ACC112 (cell line): ENCODE results near the gene ZNF57.
"Not testable (repeated sequence)": the region's sequence is repeated elsewhere in the genome, so short reads cannot be mapped to it uniquely, and the experiment has no call there.

Experiments used
- H2AFZ ChIP-seq: fragments of 200-600 bp; sonication (generic); one replicate; pipeline ENCODE4 v1.6.0; 2017; ENCODE audit warnings: antibody characterized with exemption, low read length; ENCODE audit not compliant: unreplicated experiment
- H3K27ac ChIP-seq: fragments of 200-600 bp; sonication (generic); 2 replicates; pipeline ENCODE4 v1.5.1; 2014; ENCODE audit warnings: low read depth, mild to moderate bottlenecking, antibody characterized with exemption, low read length, moderate library complexity
- H3K27me3 ChIP-seq: fragments of 200-600 bp; sonication (generic); 2 replicates; pipeline ENCODE4 v1.6.1; 2014; ENCODE audit warnings: mild to moderate bottlenecking, antibody characterized with exemption, low read length, moderate library complexity, mixed read lengths; ENCODE audit not compliant: insufficient read depth
- H3K36me3 ChIP-seq: fragments of 200-600 bp; sonication (generic); 2 replicates; pipeline ENCODE4 v1.6.1; 2016; ENCODE audit warnings: mild to moderate bottlenecking, antibody characterized with exemption, low read length, moderate library complexity, mixed read lengths; ENCODE audit not compliant: insufficient read depth
- H3K4me1 ChIP-seq: fragments of 200-600 bp; sonication (generic); one replicate; pipeline ENCODE4 v1.6.1; 2016; ENCODE audit warnings: low read length, mixed read lengths; ENCODE audit not compliant: insufficient read depth, unreplicated experiment, control insufficient read depth
- H3K4me3 ChIP-seq: fragments of 200-600 bp; sonication (generic); 2 replicates; pipeline ENCODE4 v1.5.1; 2014; ENCODE audit warnings: mild to moderate bottlenecking, low read depth, low read length
- H3K79me2 ChIP-seq: fragments of 200-600 bp; sonication (generic); one replicate; pipeline ENCODE4 v1.6.0; 2016; ENCODE audit warnings: low read length; ENCODE audit not compliant: control insufficient read depth, unreplicated experiment, insufficient read depth

ZNF57 gene

DNA sequence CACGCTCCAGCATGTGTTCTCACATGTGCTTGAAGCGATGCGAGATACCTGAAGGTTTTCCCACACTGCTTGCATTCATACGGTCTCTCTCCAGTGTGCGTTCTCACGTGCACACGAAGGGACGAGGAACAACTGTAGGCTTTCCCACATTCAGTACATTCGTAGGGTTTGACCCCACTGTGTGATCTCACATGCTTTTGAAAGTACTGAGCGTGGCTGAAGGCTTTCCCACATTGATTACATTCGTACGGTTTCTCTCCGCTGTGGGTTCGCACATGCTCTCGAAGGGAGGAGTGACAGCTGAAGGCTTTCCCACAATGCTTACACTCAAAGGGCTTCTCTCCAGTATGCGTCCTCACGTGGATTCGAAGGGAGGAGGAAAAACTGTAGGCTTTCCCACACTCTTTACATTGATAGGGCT is 32.8 kb downstream of the ZNF57 start:
- no peaks in the 10 kb centered on the region for H3K4me1 ChIP-seq
- H2AFZ ChIP-seq: no peak overlapping the region
- no peaks in the 10 kb centered on the region for H3K27me3 ChIP-seq
- no peak overlapping the region for H3K27ac ChIP-seq
- H3K4me3 ChIP-seq: no peak overlapping the region
- H3K79me2 ChIP-seq: no peaks in the 10 kb centered on the region
- H3K36me3 ChIP-seq: peaks cover 35% of the 10 kb centered on the region

DNA sequence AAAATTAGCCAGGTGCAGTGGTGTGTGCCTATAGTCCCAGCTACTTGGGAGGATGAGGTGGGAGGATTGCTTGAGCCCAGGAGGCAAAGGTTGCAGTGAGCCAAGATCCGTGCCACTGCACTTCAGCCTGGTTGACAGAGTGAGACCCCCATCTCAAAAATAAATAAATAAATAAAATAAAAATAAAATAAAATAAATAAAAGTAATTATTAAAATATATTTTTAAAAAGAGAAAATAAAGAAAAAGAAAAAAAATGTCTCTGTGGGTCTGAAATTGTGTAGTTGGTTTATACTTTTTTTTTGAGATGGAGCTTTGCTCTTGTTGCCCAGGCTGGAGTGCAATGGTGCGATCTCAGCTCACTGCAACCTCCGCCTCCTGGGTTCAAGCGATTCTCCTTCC is 35.1 kb downstream of the ZNF57 start:
- H2AFZ ChIP-seq, H3K27ac ChIP-seq, H3K4me3 ChIP-seq, H3K79me2 ChIP-seq, H3K4me1 ChIP-seq, H3K27me3 ChIP-seq: not testable (repeated sequence)
- peaks cover 39% of the 10 kb centered on the region for H3K36me3 ChIP-seq

DNA sequence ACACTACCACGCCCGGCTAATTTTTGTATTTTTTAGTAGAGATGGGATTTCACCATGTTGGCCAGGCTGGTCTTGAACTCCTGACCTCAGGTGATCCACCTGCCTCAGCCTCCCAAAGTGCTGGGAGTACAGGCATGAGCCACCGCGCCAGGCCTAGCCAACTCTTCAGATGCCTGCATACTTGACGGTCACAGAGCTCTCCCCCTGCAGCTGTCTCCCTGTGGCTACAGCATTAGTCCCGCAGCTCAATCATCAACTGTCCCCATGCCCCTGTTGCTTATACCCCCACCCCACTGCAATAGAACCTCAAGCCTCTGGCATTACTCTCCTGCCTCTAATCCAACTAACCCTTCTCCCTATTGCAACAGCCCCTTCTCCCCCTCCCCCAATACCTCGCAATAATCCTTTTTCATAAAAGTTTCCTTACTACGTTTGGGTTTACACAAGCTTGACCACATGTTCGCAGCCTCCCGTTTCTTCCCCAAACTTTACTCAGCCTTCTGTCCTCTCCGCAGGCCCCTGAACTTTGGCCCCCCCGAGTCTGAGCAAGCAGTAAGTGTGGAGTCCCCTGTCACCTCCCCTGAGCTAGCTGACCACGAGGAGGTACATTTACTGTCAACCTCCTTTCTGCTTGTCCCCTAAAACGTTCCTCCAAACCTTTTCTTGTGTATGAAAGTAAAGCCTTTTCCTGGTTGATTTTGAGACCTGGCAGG is 42.4 kb downstream of the ZNF57 start:
- H3K36me3 ChIP-seq: peaks cover 6% of the 10 kb centered on the region; the same call in 1 of the 2 replicates
- no peak overlapping the region for H2AFZ ChIP-seq
- no peaks in the 10 kb centered on the region for H3K79me2 ChIP-seq
- H3K4me1 ChIP-seq: no peaks in the 10 kb centered on the region
- no peak overlapping the region for H3K4me3 ChIP-seq
- no peak overlapping the region for H3K27ac ChIP-seq
- H3K27me3 ChIP-seq: no peaks in the 10 kb centered on the region

- peak overlapping the region; percentile 99 for H3K4me3 ChIP-seq
- no peaks in the 10 kb centered on the region for H3K27me3 ChIP-seq
- no peak overlapping the region for H3K27ac ChIP-seq
- H3K79me2 ChIP-seq: peaks cover 6% of the 10 kb centered on the region
- H3K36me3 ChIP-seq: peaks cover 1% of the 10 kb centered on the region; the same call in 1 of the 2 replicates
- peaks cover 2% of the 10 kb centered on the region for H3K4me1 ChIP-seq
- peak overlapping the region; percentile 81 for H2AFZ ChIP-seq
These were observed 43.7 kb downstream of the ZNF57 start for GRCh38 chr19:2944403-2944774.

- Histone ChIP-seq H2AFZ (peak within 1 kb of the TSS; percentile 81), H3K36me3 (no peaks in the 10 kb centered on the region), H3K27ac (peak within 1 kb of the TSS; percentile 71), H3K27me3 (no peaks in the 10 kb centered on the region), H3K79me2 (peaks cover 12% of the 10 kb centered on the region), H3K4me1 (peaks cover 4% of the 10 kb centered on the region), H3K4me3 (peak within 1 kb of the TSS; percentile 99)
These were observed 44.2 kb downstream of the ZNF57 start, which contains the start of gene ZNF77 for GRCh38 chr19:2944775-2945574. Gene ZNF77 (minus strand): TSS chr19:2944971. CDS start chr19:2944840, 131 bp downstream.

DNA sequence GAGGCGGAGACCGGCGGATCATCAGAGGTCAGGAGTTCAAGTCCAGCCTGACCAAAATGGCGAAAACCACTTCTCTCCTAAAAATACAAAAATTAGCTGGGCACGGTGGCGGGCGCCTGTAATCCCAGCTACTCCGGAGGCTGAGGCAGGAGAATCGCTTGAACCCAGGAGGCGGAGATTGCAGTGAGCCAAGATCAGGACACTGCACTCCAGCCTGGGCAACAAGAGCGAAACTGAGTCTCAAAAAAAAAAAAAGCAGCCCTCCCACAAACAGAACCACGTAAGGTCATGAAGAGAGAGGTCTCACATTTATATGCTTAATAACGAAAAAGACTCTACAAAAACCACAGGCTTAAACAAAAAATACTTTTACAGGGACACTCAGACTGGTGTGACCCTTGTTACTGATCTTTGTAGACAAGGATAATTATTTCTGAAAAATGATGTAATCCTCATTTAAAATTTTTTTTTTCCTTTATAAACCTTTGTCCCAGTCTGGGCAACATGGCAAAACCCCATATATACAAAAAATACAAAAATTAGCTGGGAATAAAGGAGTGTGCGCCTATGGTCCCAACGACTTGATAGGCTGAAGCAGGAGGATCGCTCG is 45.0 kb downstream of the ZNF57 start:
- no peaks in the 10 kb centered on the region for H3K27me3 ChIP-seq
- H3K4me1 ChIP-seq: peaks cover 4% of the 10 kb centered on the region
- peak overlapping the region; percentile 99 for H3K4me3 ChIP-seq
- no peaks in the 10 kb centered on the region for H3K36me3 ChIP-seq
- H2AFZ ChIP-seq: peak overlapping the region; percentile 62
- peaks cover 15% of the 10 kb centered on the region for H3K79me2 ChIP-seq
- H3K27ac ChIP-seq: peak overlapping the region; percentile 71; the same call in 1 of the 2 replicates

GRCh38 chr19:2949939-2950285 is 49.2 kb downstream of the ZNF57 start:
- Histone ChIP-seq H3K27ac (peak overlapping the region; percentile 87), H3K27me3 (no peaks in the 10 kb centered on the region), H3K79me2 (peaks cover 15% of the 10 kb centered on the region), H2AFZ (peak overlapping the region; percentile 73), H3K4me1 (peaks cover 4% of the 10 kb centered on the region), H3K4me3 (peak overlapping the region; percentile 98), H3K36me3 (no peaks in the 10 kb centered on the region)

DNA sequence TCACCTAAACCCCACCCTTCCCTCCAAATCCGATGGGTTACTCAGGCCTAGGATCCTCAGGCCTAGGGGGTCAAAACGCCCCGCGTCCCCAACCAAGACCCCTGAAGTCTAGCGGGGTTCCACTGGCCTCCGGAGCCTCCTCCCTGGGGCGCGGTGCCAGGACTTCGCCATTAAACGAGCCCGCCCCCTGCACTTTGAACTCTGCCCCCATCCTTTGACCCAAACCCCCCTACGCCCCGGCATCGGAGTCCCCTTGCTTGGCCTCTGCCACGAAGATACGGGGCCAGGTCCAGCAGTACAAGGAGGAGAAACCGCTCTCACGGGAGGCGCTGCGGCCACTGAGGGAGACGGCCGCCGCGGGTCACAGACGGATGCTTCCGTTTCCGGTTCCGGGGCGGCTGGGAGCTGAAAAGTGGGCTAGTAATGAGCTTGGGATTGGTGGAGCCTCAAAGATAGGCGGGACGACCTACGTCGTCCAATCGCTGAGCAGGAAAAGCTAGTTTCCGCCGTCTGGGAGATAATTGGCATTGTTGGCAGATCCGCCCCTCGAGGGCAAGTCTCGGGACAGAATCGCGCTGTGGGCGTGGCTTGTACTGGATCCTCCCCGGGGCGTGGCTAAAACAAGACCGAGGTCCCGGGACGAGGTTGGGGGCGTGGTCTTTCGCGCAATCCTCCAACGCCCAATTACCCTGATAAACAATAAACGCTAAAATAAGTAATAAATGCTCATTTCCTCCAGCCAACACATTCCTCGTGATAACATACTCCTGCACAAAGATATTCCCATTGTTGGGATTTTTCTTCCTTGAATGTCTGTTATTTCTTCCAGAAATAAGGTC is 49.8 kb downstream of the ZNF57 start:
- peak overlapping the region; percentile 98 for H3K4me3 ChIP-seq
- no peaks in the 10 kb centered on the region for H3K36me3 ChIP-seq
- H3K27me3 ChIP-seq: no peaks in the 10 kb centered on the region
- H3K4me1 ChIP-seq: peaks cover 4% of the 10 kb centered on the region
- peak overlapping the region; percentile 98 for H2AFZ ChIP-seq
- H3K79me2 ChIP-seq: peaks cover 15% of the 10 kb centered on the region
- H3K27ac ChIP-seq: peak overlapping the region; percentile 87

DNA sequence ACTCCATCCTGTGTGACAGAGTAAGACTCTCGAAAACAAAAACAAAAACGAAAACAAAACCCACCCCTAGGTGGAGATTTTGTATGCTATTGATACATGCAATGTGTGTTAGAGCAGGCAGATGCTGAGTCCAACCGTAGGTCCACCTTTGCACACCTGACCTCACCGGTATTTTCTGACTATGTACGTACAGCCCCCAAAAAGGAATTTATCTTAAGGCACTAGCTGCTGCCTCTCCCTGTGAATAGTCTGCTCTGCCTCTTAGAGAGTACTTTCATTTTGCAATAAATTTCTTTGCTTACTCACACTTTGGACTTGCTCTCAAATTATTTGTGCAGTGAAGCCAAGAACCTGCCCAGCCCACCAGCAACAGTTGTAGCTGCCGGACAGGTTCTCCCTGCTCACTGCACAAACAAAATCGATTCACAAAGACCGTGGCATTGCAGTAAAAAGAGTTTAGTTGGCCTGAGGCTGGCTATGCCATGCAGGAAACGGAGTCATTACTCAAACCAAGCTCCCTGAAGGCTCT is 52.3 kb downstream of the ZNF57 start:
- Histone ChIP-seq H3K27me3 (no peaks in the 10 kb centered on the region), H3K27ac (no peak overlapping the region), H3K4me1 (peaks cover 4% of the 10 kb centered on the region), H3K79me2 (peaks cover 15% of the 10 kb centered on the region), H2AFZ (no peak overlapping the region), H3K36me3 (no peaks in the 10 kb centered on the region), H3K4me3 (peak overlapping the region; percentile 20)

GRCh38 chr19:2957160-2957559 is 56.4 kb downstream of the ZNF57 start:
- H3K27me3 ChIP-seq: no peaks in the 10 kb centered on the region
- no peak overlapping the region for H3K4me3 ChIP-seq
- no peak overlapping the region for H2AFZ ChIP-seq
- no peaks in the 10 kb centered on the region for H3K79me2 ChIP-seq
- no peaks in the 10 kb centered on the region for H3K4me1 ChIP-seq
- H3K27ac ChIP-seq: no peak overlapping the region
- no peaks in the 10 kb centered on the region for H3K36me3 ChIP-seq
